GM18870 (cell line): Measurements from ENCODE around the gene ENOX1.

Experiments
- ATAC-seq: cut with Tn5 transposase; IDR thresholded peaks from one replicate; pipeline ENCODE4 v1.9.1; 2021; ENCODE audit warnings: moderate library complexity; ENCODE audit not compliant: unreplicated experiment

ENOX1 gene

DNA sequence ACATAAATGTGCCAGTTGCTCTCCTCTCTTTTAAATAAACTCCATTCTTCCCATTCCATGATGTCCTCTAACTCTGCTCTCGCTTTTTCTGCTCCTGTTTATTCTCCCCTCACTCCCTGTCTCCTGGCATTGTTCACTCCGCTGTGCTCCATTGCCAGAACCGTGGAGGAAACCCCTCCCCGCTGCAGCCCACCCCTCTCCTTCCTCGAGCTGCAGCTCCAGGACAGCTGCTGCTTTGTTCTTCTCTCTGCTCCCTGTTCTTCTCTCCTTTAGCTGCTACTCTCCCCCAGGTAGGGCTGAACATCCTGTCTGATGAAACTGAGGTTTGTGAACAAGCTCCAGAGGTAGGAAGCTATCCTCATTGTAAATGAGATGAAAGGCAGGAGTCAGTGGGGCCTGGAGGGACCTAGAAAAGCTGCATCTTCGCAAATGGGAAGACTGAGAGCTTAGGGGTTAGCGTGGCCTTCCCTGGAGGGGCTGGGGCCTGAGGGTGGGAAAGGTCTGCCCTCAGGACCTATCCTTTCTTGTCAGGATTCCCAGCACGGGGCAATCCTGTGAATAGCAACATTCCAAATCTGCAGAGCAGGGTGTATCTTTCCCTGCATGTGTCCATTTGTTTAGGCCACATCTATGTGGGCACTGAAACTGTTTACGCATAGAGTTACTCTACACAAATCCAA, 519.7 kb downstream of the ENOX1 start:
- ATAC-seq: no peak

DNA sequence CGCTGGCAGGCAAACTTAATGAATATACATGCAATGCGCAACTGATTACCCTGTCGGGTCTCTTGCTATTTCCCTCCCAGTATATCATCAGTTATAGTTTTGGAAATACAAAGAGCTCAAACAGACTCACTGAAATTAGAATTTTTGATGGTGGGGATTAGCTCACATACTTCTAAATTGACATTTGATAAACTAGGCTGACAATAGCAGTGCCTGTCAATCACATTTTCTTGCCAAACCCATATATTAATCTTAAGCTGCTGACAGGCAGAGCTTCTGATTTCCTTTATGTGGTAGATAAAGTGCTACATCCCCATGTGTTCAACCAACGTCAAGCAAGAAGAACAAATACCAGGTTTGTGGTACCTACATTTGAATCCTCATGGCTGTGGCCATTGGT, 521.7 kb downstream of the ENOX1 start:
- no peak for ATAC-seq

DNA sequence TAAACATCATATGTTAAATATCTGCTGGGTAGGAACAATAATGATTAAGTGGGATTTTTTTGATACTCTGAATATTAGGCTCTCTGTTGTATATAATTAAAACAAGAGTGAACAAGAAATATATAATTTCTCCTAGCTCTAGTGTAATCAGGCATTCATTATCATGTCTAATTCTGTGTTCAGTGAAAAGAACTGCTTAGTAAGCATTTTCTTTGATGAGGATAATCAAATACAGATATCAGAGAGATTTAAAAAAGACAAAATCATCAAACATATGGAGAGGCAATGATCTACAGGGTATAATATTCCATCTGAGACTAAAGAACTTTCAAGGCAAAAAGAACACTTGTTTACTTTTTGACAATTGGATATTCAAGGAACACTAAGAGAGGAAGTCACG, 522.3 kb downstream of the ENOX1 start:
- no peak for ATAC-seq

DNA sequence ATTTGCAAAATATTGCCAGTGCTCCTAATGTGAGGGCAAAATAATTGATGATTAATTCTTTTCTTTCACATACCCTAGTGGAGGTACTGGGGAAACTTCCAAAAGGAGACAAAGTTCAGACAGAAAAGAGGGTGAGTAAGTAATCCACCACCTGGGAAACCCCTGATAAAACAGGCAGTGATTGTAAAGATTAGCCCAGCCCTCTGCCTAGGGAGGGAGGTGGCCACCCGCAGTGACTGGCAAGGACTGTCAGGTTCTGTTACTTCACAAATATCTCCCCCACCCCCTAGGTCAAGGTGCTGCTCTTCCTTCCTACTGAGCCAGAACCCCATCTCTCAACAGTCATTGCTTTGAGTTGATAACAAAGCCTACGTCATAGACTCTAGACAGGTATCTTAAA, 523.7 kb downstream of the ENOX1 start:
- ATAC-seq: no peak

DNA sequence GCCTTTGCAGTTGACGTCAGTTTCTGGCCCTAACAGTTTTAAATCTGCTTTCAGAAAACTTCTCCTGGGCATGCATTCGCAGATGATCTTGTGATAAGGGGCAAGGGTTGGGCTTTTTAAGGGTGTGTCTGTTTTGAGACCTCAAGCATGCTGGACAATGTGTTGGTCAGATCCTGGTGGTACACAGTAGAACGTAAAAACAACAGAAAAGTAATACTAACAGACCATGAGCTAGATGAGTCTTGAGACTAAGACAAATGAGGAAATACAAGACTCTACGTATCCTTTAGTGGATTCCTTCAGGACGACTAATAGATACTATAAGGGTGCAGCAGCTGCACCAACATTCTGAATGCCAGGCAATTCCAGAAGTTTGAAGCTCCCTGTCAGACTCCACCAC, 525.8 kb downstream of the ENOX1 start:
- ATAC-seq: no peak

DNA sequence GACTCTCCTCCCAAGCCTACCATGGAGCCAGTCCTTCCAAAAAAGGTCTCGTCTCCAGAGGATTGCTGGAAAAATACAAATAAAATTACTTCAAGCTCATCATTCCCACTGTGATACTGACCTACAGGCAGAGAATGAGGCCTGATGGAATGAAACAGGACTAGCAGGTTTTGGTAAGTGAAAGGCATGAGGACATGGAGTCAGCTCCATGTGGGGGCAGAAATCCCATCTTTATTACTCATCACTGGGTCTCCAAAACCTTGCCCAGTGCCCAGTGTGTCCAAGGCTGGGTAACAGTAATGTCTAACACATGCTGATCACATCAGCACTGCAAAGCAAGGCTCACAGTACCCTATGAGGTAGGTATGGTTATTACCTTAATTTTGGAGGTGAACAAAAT, 528.0 kb downstream of the ENOX1 start:
- ATAC-seq: no peak

DNA sequence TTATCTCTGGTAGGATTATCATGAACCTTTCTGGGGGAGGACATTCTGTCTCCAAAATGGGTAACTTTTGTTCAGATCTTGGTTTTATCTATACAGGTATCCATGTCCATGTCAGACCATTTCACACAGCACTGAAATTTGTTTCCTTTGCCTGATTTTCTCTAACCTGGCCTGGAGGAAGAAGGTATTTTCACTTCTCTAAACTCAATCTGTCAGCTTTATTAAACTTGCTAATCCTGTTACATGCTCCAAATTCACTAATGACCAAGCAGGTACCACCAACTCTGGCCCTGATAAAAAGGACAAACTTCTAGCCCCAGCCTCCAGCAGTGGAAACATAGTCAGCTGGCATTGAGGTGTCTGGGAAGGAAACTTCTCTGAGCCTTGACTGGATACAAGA, 529.0 kb downstream of the ENOX1 start:
- no peak for ATAC-seq

DNA sequence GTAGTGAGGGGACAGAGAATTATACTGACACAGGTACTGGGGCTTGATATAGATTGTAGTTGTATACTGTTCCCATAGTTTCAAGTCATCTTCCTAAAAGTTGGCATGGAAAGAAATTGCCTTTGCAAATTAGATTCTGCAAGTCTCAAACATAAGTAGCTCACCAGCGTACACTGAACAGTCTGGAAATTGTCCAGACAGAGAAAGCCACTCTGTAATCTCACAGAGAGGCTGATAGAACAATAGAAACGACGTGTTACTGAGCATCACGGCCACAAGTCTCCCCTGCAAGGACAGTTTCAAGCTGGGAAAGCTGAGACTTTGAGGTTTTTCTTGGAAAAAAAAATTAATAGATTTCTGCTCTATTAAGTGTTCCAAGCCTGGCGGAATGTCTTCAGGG, 534.8 kb downstream of the ENOX1 start:
- no peak for ATAC-seq

DNA sequence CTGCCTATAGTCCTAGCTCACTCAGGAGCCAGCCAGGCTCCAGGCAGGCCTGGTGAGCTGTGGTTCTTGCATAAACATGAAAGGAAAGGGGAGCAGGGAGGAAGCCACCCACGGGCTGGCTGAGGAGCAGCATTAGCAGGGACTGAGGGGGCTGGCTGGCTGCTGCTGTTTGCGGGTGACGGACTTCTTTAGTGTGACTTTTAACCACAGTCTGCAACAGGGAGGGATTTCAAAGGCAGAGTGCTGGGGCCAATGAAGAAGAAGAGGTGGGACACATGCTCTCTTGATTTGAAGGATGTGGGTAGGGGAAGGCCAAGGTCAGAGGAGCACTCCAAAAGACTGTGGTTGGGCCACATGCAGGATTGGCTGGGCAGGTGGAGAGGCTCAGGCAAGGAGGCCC, 540.4 kb downstream of the ENOX1 start:
- no peak for ATAC-seq

DNA sequence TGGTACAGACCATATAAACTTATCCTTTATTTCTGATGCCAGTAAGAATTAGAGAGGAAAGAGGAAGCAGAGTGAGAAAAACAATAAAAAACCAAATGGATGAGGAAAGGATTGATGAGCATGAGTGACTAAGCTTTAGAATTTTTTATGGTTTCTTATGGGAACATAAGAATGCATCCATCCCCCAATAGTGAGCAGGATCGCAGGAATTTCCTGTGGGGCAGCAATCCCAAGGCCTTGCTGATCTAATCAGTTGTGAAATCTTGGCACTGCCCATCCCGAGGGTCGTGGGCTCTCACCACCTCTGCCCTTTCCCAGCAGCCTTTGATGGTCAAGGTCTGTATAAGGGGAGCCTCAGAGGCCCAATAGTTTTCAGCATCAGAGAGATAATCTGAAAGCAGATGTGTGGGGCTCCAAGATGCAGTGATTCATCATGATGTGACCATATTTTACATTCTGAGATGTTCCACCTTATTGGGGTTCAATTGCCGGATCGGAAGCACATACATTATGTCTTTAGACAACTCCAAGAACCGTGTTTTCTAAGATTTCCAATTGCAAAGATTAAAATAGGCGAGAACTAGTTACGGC, 541.3 kb downstream of the ENOX1 start:
- ATAC-seq: no peak

DNA sequence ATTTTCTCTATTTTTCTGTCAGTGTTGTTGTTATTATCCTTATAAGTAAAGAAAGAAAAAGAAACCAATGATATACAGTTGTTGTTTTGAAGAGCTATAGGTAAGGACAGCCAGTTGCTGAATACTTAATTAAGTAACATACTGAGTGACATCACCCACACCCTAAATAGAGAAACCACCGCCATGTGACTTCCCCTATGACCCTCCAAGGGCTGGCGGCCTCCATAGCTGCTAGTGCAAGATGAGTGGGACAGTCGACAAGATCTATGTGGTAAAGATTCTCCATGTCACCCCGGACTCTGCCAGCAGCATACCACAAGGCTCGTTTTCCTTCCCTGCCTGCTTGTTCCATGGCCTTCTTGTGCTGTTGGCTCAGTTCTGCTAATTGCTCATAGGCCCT, 542.3 kb downstream of the ENOX1 start:
- no peak for ATAC-seq

DNA sequence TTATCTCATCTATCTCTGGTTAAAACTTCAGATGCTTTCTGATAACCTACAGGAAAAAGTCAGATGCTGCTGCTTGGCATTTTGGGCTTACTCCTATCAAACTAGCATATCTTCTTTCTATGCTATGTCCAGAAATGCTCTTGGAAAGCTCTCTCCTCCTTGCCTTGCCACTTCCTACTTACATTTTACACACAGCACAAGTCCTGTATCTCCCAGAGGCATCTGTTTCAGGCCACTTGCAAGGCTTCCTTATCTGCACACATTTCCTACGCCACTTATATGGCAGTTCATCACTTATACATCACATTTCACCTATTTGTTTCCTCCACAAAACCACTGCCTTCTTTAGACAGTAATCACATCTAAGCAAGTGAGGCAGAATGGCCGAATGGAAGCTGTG, 543.1 kb downstream of the ENOX1 start:
- no peak for ATAC-seq

DNA sequence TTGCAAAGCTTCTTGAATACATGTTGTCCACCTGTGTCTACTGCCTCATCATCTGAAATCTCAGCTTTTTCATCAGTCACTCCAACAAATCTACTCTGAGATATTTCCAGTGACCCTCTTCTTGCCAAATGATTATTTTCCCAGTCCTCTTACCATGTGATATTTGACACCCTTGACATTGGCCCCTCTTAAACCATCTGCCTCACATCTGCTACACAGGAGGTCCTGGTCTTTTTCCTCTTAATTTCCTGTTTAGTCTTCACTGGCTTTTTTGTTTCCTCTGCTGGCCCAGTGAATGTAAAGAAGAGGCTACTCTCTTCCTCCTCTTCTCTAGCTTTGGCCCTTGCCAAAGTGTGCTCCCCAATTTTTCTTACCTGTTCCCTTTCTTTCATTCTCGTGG, 544.7 kb downstream of the ENOX1 start:
- no peak for ATAC-seq

DNA sequence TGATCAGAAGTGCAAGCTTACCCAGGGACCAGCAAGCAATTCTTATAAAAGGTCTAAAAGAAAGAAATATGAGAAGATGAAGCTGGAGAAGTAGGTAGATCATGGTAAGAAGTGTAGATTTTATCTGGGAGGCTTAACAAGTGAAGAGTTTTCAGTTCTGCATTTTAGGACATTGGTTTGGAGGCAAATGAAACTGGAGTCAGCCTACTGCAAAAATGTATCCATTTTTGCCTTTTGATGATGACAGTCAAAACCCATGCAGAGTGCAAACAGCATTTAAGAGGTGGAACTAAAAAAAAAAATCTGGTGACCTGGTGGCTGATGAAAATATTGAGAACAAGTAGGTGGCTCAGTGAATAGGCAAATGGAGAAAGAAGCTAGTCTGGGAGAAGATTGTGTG, 546.5 kb downstream of the ENOX1 start:
- ATAC-seq: peak; percentile 90

DNA sequence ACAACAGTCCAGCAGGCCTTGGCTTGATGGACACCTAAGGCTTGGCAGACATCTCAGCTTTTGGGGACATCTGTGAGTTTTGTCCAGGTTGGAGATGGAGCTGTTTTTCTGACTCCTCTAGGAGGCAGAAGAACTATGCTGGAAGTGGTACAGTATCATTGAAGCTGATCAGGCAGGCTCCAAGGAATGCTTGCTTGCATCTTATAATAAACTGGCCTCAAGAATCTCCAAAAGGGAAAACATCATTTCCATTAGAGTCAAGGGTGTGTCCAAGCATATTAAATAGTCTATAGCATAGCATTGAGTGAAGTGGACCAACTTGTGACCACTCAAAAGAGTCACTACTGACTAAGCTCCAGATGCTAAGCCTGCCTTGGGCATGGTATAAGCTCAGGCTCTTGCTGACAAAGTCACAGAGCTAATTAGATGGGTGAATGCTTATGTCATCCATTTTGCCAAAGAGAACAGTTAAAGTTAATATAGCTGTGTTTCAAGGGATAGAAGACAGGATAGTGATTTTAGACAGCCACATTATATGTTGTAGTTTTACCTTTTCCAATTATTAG, 547.4 kb downstream of the ENOX1 start:
- ATAC-seq: no peak

DNA sequence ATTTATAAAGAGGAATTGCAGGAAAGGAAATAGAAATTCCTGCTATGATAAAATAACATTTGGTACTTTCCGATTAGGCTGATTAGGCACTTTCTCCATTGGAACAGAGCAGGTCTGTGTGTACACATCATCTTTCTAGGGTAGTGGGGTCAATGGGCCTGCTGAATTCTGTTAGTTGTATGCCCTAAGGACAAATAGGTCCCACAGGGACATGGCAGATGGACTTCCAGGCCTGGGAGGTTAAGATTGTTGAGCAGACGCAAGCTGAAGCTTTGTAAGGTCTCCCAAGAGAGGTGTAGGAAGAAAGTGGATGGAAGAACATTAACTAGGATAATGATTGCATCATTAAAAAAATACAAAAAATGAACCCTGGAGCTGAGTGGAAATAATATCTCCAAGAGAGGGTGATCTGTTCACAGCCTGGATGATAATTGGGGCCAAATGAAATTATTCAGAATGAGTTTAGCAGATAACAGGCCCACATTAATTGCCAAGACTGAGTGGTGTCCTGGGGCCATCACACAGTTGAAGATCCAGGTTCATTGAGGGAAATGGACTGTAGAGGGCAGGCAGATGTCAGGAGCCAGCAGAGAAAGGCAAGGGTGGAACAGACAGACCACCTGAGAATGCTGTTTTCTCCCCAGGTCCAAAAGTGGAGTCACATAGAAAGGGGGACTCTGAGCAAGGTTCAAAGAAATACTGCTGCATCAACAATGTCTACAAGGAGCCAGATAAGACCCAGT, 548.3 kb downstream of the ENOX1 start:
- ATAC-seq: no peak

DNA sequence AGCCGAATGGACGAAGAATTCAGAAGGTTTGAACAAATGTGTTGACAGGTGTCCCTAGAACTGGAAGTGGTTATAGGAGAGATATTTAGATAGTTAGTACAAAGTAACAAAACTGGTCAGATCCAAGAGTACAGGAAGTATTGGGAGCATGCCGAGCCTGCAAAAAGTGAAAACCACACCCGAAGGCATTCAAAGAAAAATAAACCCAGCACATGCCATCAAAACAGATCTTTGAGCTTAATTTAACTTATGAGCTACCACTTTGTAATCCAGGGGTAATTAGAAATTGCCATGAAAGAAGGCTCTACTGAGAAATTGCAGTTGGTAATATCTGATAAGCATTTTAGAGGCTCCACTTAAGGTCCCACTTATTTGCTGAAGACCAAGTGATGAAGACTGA, 549.2 kb downstream of the ENOX1 start:
- no peak for ATAC-seq

DNA sequence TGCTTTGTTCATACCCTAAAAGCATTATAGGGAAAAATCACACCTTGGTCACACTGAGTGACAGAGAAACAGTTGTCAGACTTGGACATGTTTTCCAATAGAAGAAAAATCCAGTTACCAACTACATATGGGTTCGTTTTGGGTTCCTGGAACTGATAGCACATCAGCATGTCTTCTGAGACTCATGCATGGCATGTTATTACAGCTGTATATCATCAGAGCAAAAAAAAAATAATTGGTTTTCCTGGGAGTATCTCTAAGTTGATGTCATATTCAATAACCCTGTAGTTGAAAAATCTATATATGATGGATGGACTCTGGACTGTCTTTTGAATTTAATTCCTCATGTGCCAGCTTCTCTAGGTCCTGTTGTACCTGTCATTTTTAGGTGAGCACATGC, 551.7 kb downstream of the ENOX1 start:
- no peak for ATAC-seq

DNA sequence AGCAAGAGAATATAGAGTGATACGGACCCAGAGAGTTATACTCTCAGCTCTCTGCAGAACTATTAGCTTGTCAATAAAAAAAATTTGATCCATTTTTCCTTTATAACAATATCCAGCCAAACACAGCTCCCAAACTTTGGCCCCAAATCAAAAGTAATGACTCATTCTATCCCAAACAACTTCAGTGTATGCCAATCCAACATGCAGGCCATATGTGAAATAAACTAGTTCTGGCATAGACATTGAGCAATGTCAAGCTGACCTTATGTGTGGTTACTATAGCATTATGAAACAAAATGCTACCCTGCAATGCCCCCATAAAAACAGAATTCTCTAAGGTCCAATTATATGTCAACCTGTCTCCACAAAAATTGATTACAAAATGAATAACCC, 553.9 kb downstream of the ENOX1 start:
- ATAC-seq: no peak

DNA sequence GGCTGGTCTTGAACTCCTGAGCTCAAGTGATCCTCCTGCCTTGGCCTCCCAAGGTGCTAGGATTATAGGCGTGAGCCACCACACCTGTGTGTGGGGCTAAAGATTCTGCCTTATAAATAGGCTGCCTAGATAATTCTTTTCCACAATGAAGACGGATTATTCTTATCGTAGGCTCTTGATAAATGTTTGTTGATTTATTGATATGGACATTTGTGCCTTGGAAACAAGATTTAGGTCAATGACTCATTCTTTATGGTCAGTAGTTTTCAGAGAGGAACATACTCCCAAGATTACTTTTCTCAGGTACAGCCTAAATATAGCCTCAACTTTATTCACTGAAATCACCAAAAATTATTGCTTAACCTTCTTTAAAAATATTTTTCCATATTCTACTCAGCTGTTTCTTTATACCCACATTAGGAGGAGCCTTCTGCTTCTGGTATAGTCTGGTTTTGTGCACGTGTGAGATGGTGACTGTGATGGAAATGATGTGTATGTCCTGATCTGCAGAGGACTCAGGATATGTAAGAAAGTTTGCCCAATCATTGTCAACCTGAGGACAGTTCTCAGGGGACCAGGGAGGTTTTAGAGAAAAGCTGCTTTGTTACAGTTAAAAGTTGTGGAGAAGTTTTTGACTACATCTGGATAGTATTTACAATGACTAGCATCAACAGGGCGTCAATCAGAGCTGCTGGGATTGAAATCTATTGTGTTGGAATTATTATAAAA, 554.5 kb downstream of the ENOX1 start:
- ATAC-seq: no peak

DNA sequence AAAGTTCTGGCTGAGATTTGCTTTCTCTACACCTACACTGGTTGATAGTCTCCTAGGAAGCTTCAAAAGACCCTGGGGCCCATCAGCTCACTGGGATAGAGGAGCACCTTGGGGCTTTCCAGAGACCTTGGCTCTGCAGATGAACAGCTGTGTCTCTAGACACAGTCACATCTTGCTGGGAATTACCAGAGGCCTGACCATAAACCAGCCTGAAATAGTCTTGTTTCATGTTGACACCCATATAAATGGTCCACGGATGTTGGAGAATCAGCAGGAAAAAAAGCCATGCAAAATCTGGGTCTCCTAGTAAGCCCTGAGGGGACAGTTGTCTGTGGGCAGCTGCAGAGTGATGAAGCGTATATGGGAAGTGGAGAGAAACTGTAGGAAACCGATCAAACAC, 555.8 kb downstream of the ENOX1 start:
- ATAC-seq: no peak

DNA sequence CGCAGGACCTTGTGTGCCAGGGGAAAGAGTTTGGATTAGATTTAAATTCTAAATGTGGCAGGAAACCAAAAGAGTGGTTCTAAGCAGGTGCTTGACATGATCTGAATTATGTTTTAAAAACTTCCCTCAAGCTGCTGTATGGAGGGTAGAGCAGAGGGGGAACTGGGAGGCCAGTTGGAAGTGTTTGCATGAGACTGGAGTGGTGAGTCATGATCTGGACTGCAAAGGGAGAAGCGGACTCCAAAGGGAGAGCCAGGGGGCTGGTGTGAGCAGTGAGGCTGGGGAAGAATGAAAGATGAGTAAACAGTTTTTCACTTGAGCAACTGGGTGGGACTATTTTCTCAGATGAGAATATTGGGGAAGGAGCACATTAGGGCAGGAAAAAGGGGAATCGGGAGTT, 557.3 kb downstream of the ENOX1 start:
- no peak for ATAC-seq
